ENCODE results near the gene SH2D3A.
"Not testable (repeated sequence)": the region's sequence is repeated elsewhere in the genome, so short reads cannot be mapped to it uniquely, and the experiment has no call there.

Gene SH2D3A

GRCh38 chr19:6790194-6791128 lies 23.2 kb upstream of the SH2D3A start:
- DNase-seq (ENCODE audit: low spot score) = no peak

GRCh38 chr19:6788896-6789295 lies 21.7 kb upstream of the SH2D3A start:
- DNase-seq (ENCODE audit: low spot score) = no peak

DNA sequence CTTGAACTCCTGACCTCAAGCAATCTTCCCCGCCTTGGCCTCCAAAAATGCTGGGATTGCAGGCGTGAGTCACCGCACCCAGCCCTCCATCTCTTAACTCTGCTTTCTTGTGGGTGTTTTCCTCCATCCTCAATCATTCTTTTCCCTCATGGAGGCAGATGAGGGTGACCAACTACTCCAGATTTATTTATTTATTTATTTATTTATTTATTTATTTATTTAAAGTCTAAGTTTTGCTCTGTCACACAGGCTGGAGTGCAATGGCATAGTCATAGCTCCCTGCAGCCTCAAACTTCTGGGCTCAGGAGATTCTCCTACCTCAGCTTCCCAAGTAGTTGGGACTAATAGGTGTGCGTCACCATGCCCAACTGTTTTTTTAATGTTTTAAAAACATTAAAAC lies 20.2 kb upstream of the SH2D3A start:
- DNase-seq (ENCODE audit: low spot score) = no peak

- DNase-seq (ENCODE audit: low spot score) = no peak
These were observed 12.0 kb upstream of the SH2D3A start for GRCh38 chr19:6779206-6779605.

GRCh38 chr19:6778386-6778785 lies 11.2 kb upstream of the SH2D3A start:
- DNase-seq (ENCODE audit: low spot score) = no peak

DNA sequence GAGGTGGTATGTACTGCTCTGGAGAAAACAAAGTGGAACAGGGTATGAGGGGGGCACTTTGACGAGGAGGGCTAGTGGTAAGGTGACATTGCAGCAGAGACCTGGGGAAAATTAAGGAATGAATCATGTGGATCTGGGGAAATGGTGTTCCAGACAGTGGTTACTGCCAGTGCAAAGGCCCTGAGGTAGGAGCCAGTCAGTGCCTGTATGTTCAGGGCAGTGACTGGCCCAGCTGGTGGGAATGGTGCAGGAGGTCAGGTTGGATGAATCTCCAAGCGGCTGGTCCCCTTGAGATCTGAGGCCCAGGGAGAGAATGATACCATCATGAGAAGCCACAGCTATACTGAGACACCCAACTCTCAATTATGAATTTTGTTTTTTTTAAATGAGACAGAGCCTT lies 10.2 kb upstream of the SH2D3A start:
- DNase-seq (ENCODE audit: low spot score) = no peak

- DNase-seq (ENCODE audit: low spot score) = no peak
These were observed 9.8 kb upstream of the SH2D3A start for GRCh38 chr19:6776999-6777398.

- not testable (repeated sequence) for DNase-seq (ENCODE audit: low spot score)
These were observed 8.8 kb upstream of the SH2D3A start for GRCh38 chr19:6776045-6776444.

- no peak for DNase-seq (ENCODE audit: low spot score)
These were observed 7.8 kb upstream of the SH2D3A start for GRCh38 chr19:6774821-6775707.

DNA sequence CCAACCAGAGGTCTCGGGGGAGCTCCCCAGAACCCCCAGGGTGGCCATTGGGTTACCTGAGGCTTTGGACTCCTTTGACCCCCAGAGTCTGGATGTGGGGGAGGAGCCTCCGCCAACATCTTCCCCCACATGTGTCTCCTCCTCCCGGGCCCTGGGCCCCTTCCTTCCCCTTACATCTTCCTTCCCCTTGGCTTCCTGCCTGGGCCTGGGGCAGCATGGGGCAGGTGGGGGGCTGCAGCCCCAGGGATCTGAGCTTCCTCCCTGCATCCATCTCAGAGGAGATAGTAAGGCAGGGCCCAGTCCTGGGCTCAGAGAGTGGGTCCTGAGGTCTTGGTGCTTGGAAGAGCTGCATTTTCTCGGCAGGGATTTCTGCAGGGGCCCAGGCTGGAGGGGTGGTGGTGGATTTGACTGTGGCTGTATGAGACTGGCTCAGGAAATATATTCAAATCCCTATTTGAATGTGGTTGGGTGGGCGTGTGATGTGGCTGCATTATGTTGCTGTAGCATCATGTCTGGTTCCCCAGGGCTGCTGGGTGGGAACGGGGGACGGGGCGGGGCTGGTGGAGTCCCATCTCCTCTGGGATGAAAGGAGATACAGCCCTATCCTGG lies 6.2 kb upstream of the SH2D3A start:
- DNase-seq (ENCODE audit: low spot score) = no peak

DNA sequence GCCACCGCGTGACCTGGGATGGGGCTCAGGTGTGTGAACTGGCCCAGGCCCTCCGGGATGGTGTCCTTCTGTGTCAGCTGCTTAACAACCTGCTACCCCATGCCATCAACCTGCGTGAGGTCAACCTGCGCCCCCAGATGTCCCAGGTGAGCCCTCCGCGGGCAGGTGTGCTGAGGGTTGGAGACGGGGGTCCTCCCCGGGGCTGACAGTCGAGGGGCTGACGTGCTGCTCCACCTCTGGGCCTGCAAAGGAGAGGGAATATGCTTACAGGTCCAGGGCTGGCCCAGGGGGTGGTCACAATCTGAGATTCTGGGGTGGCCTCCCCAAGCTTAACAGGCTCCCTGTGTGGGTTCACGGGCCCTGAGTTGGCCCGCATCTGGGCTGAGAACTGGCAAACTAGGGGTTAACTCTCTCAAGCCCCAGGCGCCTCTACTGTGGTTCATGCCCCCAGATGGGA lies 5.7 kb upstream of the SH2D3A start:
- no peak for DNase-seq (ENCODE audit: low spot score)

DNA sequence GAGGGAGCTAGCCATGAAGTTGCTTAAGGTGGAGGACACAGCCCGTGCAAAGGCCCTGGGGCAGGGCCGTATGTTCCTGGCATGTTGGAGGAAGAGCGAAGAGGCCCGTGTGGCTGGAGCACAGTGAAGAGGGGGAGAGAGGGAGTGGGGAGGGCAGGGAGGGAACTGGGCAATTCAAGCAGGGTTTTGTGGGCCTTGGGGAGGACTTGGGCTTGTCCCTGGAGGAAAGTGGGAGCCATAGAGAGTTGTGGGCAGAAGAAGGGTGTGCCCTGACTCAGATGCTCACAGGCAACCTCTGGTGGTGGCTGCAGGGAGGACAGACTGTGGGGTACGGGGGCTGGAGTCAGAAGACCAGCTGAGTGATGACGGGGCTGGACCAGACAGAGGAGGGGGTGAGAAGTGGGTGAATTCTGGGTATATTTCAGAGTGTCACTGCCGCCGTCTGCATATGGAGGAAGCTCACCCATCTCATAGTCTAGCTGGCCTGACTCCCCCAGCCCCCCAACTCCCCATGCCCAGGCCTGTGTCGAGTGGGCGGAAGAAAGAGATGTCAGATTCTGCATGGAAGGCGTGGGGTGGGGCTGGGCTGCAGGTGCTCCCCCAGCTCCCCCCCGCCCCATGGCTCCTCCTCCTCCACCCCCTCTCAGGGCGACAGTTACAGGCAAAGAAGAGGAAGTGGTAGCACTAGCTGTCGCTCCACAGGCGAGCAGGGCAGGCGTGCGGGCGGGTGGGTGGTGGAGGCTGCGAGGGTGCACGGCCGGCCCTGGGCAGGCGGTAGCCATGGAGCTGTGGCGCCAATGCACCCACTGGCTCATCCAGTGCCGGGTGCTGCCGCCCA lies 5.0 kb upstream of the SH2D3A start, which contains the start of gene VAV1:
VAV1 (plus strand) TSS at position 681 of the 838 bp plus-strand sequence; CDS start at position 781, 100 bp downstream.
- DNase-seq (ENCODE audit: low spot score) = no peak

DNA sequence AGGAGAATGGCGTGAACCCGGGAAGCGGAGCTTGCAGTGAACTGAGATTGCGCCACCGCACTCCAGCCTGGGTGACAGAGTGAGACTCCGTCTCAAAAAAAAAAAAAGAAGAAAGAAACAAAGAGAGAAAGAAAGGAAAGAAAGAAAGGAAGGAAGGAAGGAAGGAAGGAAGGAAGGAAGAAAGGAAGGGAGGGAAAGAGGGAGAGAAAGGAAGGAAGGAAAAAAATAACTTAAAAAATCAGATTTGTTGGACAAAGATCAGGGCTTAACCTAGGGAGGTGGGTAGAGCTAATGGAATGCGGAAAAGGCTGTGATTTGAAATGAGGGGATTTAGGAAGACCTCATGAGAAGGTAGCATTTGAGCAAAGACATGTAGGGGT lies 4.4 kb upstream of the SH2D3A start:
- not testable (repeated sequence) for DNase-seq (ENCODE audit: low spot score)

DNA sequence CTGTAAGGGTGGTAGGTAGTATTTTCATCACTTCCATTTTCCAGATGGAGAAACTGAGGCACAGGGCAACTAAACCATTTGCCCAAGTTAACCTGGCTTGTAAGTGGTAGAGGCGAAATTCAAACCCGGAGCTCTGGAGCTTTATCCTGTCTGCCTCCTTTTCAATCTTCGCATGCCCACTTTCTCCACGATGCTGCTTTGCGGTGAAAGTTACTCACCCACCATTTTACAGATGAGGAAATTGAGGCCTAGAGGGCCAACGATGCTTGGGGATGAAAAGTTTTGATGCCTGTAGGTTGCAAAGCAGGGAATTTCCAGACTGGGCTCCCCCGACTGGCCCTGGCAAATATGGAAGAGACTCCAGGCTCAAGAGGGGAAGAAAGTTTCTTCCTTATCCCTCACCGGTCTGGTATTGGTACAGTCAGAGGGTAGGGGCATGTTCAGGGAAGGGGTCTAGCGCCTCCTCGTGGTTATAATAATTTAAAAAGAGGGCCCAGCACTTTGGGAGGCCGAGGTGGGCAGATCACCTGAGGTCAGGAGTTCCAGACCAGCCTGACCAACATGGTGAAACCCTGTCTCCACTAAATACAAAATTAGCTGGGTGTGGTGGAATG lies 1.9 kb upstream of the SH2D3A start:
- DNase-seq (ENCODE audit: low spot score) = no peak

- no peak for DNase-seq (ENCODE audit: low spot score)
These were observed 1.1 kb upstream of the SH2D3A start for GRCh38 chr19:6768236-6768785.

DNA sequence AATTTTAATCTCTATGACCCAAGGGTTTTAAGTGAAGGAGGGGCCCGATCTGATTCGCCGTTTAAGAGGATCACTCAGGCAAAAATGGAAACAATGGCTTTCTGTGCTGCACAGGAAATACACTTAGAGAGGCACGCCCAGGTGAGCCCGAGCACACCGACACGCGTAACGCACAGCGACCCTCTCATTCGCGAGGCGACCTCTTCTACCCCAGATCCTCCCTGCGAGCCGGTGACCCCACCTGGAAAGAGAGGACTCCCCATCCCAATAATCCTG lies 216 bp downstream of the SH2D3A start:
- DNase-seq (ENCODE audit: low spot score) = no peak

GRCh38 chr19:6766357-6767080 lies 716 bp downstream of the SH2D3A start:
- DNase-seq (ENCODE audit: low spot score) = no peak

DNA sequence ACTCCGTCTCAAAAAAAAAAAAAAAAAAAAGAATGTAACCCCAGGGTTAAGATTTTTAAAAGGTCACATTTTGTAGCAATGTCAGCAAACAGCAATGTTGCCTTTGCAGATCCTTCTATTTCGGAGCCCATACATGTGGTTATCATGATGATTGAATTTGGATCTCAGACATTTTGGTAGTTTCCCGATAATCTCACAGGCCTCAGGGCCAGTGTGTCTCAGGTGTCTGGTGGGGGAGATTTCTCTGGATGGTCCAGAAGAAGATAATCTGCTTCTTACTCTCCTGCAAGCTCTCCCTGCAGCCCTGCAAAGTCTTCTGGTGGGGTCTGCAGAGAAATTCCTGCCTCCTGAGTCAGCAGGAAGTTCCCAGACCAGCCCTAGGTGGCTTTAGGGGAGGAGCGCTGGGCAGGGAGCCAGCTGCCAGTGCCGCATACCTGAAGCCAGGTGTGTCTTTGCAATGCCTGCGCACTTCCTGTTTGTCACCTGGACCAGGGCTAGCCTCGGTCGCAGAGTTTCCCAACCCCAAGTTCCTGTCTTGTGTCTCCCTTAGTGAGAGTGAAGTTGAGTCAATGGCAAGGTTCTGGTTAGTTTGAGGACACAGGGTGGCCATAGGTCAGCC lies 1.4 kb downstream of the SH2D3A start:
- no peak for DNase-seq (ENCODE audit: low spot score)

- DNase-seq (ENCODE audit: low spot score) = not testable (repeated sequence)
These were observed 4.9 kb downstream of the SH2D3A start for GRCh38 chr19:6762253-6762797.

Measured in COLO829 (cell line).